Astrocyte of the hippocampus (primary cell): Measurements from ENCODE around the gene PSMA8.
"Not testable (repeated sequence)": the region's sequence is repeated elsewhere in the genome, so short reads cannot be mapped to it uniquely, and the experiment has no call there.

ENCODE experiments used
- DNase-seq: peaks from one replicate; pipeline ENCODE4 v3.0.0; 2011; ENCODE audit warnings: low read depth, low spot score

PSMA8 gene

GRCh38 chr18:26233208-26233607 lies 99.5 kb downstream of the PSMA8 start:
- DNase-seq, result no peak

DNA sequence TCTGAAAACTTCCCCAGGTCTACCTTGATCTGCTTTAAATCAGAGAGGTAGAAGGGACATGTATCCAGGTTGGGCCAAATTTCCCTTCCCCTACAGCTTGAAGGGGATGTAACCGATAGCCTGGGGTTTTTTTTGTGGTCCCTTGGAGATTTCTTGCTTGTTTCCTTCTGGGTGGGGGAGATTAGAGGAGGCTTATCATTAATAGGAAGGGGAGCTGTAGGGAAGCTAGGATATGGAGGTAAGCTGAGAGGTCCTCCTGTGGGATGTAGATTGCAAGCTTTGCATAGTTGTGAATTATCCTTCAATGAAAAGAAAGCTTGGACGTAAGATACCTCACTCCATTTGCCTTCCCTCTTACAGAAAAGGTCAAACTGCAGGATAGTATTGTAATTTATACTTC lies 103.7 kb downstream of the PSMA8 start:
- not testable (repeated sequence) for DNase-seq

DNA sequence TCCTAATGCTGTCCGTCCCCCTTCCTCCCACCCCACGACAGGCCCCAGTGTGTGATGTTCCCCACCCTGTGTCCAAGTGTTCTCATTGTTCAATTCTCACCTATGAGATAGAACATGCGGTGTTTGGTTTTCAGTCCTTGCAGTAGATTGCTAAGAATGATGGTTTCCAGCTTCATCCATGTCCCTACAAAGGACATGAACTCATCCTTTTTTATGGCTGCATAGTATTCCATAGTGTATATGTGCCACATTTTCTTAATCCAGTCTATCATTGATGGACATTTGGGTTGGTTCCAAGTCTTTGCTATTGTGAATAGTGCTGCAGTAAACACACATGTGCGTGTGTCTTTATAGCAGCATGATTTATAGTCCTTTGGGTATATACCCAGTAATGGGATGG lies 105.0 kb downstream of the PSMA8 start:
- not testable (repeated sequence) for DNase-seq

DNA sequence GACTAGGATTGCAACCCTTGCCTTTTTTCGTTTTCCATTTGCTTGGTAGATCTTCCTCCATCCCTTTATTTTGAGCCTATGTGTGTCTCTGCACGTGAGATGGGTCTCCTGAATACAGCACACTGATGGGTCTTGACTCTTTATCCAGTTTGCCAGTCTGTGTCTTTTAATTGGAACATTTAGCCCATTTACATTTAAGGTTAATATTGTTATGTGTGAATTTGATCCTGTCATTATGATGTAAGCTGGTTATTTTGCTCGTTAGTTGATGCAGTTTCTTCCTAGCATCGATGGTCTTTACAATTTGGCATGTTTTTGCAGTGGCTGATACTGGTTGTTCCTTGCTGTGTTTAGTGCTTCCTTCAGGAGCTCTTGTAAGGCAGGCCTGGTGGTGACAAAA lies 108.7 kb downstream of the PSMA8 start:
- DNase-seq, result not testable (repeated sequence)
